ENCODE results near the gene AMBN.

DNA sequence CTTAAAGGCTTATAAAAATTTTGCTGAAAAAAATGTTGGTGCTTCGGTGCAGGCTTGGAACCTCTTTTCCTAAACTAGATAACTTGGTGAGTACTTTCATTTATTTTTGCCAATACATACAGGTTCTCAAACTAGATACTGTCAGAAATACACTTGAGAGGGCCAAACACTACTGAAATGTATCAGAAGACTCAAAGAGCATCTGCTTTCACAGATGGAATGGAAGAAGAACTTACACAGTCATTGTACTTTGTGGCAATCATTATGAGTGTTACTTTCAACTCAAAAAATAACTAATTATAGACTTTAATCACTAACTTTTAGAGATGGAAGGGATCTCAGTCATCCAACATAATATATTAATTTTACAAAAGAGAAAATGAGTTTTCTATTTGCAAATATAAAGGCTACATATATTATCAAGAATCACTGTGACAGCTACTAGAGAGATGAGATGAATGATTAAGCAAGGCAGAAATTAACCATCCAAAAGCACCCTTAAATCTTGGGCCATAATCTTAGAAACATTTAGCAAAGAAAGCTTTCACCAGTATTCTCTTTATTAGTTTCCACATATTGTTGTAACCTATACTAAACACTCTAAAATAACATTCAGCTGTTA, 37.5 kb downstream of the AMBN start:
- TF ChIP-seq, protein P1, sequence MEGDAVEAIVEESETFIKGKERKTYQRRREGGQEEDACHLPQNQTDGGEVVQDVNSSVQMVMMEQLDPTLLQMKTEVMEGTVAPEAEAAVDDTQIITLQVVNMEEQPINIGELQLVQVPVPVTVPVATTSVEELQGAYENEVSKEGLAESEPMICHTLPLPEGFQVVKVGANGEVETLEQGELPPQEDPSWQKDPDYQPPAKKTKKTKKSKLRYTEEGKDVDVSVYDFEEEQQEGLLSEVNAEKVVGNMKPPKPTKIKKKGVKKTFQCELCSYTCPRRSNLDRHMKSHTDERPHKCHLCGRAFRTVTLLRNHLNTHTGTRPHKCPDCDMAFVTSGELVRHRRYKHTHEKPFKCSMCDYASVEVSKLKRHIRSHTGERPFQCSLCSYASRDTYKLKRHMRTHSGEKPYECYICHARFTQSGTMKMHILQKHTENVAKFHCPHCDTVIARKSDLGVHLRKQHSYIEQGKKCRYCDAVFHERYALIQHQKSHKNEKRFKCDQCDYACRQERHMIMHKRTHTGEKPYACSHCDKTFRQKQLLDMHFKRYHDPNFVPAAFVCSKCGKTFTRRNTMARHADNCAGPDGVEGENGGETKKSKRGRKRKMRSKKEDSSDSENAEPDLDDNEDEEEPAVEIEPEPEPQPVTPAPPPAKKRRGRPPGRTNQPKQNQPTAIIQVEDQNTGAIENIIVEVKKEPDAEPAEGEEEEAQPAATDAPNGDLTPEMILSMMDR (conservative IDR thresholded peaks at IDR 0.05), result no peak
- no peak for TF ChIP-seq EZH2 (IDR thresholded peaks at IDR 0.05; ENCODE audit: low read depth)
